ENCODE measurements around the gene VWA8. TPM values are rescaled to one million over a fixed set of nuclear protein-coding genes. Genes with fewer than 3 reads are reported as not detected.
"Not testable (repeated sequence)": the region's sequence is repeated elsewhere in the genome, so short reads cannot be mapped to it uniquely, and the experiment has no call there.

The VWA8 gene
- total and polyA plus RNA-seq, 7 experiments from 2014 or later = 4.8 to 26.3 (median 21.6) TPM

DNA sequence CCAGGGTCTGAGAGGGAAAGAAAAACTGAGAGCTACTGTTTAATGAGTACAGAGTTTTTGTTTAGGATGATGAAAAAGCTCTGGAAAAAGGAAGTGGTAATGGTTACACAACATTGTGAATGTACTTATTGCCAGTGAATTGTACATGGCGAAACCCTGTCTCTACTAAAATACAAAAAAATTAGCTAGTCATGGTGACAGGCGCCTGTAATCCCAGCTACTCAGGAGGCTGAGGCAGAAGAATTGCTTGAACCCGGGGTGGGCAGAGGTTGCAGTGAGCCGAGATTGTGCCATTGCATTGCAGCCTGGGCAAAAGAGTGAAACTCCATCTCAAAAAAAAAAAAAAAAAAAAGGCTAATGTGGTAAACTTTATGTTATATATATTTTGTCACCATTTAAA is 96.3 kb downstream of the VWA8 start:
- Mint-ChIP-seq H3K4me1 (peaks cover 0 to 12% (median 0%) of the 10 kb centered on the region in 7 donors), H3K27ac (no peak overlapping the region), H3K9me3 (no peaks in the 10 kb centered on the region), H3K36me3 (peaks cover 12 to 61% (median 38%) of the 10 kb centered on the region in 5 donors), H3K4me3 (no peak overlapping the region), H3K27me3 (no peaks in the 10 kb centered on the region)
- peaks cover 0 to 14% (median 0%) of the 10 kb centered on the region in 3 experiments for H3K36me3 ChIP-seq (ENCODE audit: control insufficient read depth in 2 of 3, insufficient read depth in 3 of 3, low read length in 3 of 3)
- ChIA-PET POLR2A (no interaction called here), CTCF (no interaction called here)
- no peaks in the 10 kb centered on the region for H3K4me1 ChIP-seq (ENCODE audit: control insufficient read depth in 2 of 2, insufficient read depth in 2 of 2, low read length in 2 of 2)
- ATAC-seq (peak; percentile 60), DNase-seq (no peak)
- no peaks in the 10 kb centered on the region for H3K9me3 ChIP-seq (ENCODE audit: control insufficient read depth in 2 of 3, low read length in 3 of 3)
- intact Hi-C loops (cut with micrococcal nuclease) = no loop called here
- H3K27me3 ChIP-seq (ENCODE audit: control insufficient read depth in 2 of 2, insufficient read depth in 2 of 2, low read length in 2 of 2) = no peaks in the 10 kb centered on the region
- no peak overlapping the region for H3K4me3 ChIP-seq (ENCODE audit: low read length)
- H3K27ac ChIP-seq (ENCODE audit: low read depth, low read length) = no peak overlapping the region

GRCh38 chr13:41862659-41863058 is 98.2 kb downstream of the VWA8 start:
- H3K27me3 Mint-ChIP-seq; DNase-seq; H3K4me3 ChIP-seq (ENCODE audit: low read length); intact Hi-C loops (cut with micrococcal nuclease); CTCF ChIA-PET; H3K27ac ChIP-seq (ENCODE audit: low read depth, low read length); ATAC-seq; H3K4me1 ChIP-seq (ENCODE audit: control insufficient read depth in 2 of 2, insufficient read depth in 2 of 2, low read length in 2 of 2); POLR2A ChIA-PET; H3K27ac Mint-ChIP-seq; H3K9me3 Mint-ChIP-seq; H3K27me3 ChIP-seq (ENCODE audit: control insufficient read depth in 2 of 2, insufficient read depth in 2 of 2, low read length in 2 of 2); H3K4me3 Mint-ChIP-seq; H3K9me3 ChIP-seq (ENCODE audit: control insufficient read depth in 2 of 3, low read length in 3 of 3): not testable (repeated sequence)
- Mint-ChIP-seq H3K4me1 (peaks cover 0 to 12% (median 0%) of the 10 kb centered on the region in 7 donors), H3K36me3 (peaks cover 12 to 74% (median 39%) of the 10 kb centered on the region in 5 donors)
- peaks cover 0 to 14% (median 0%) of the 10 kb centered on the region in 3 experiments for H3K36me3 ChIP-seq (ENCODE audit: control insufficient read depth in 2 of 3, insufficient read depth in 3 of 3, low read length in 3 of 3)

DNA sequence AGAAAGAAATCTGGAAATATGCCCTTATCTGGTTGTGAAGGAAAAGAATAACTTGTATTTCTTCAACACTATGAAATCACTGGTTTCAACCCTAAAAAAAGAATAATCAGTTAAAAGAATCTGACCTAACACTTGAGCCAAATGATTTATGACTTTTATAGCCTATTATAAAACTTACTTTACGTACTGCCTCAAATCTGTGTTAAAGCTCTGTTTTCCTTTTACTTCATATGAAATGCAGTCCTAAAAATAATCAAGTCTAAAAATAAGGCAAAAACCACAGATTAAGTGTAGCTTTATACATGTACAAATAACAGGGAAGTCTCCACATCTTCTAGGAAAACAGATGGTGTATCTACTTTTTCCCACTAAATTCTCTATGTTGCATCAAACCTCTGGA is 101.3 kb downstream of the VWA8 start:
- no peak for ATAC-seq

GRCh38 chr13:41858780-41859179 is 102.1 kb downstream of the VWA8 start:
- POLR2A ChIA-PET = no interaction called here
- H3K9me3 Mint-ChIP-seq = peaks cover 0 to 4% (median 0%) of the 10 kb centered on the region in 11 donors
- Histone ChIP-seq H3K36me3 (ENCODE audit: control insufficient read depth in 2 of 3, insufficient read depth in 3 of 3, low read length in 3 of 3) (peaks cover 0 to 1% (median 0%) of the 10 kb centered on the region in 3 experiments), H3K27ac (ENCODE audit: low read depth, low read length) (no peak overlapping the region), H3K27me3 (ENCODE audit: control insufficient read depth in 2 of 2, insufficient read depth in 2 of 2, low read length in 2 of 2) (no peaks in the 10 kb centered on the region), H3K4me3 (ENCODE audit: low read length) (no peak overlapping the region), H3K9me3 (ENCODE audit: control insufficient read depth in 2 of 3, low read length in 3 of 3) (no peaks in the 10 kb centered on the region), H3K4me1 (ENCODE audit: control insufficient read depth in 2 of 2, insufficient read depth in 2 of 2, low read length in 2 of 2) (no peaks in the 10 kb centered on the region)
- H3K36me3 Mint-ChIP-seq = peaks cover 10 to 62% (median 37%) of the 10 kb centered on the region in 5 donors
- H3K27me3 Mint-ChIP-seq = no peaks in the 10 kb centered on the region
- intact Hi-C loops (cut with micrococcal nuclease) = no loop called here
- DNase-seq = no peak
- no peak for ATAC-seq
- peaks cover 0 to 10% (median 0%) of the 10 kb centered on the region in 7 donors for H3K4me1 Mint-ChIP-seq
- CTCF ChIA-PET = interaction anchor here (0.6 kb wide), 1 partner anchor 544 kb away, joined by 3 read pairs; no protein-coding TSS in a partner anchor
- H3K4me3 Mint-ChIP-seq = no peak overlapping the region
- peak overlapping the region in 1 of 9 donors; percentile 2 for H3K27ac Mint-ChIP-seq

More for the DNA sequence above, 101.3 kb downstream of the VWA8 start:
- no peaks in the 10 kb centered on the region for H3K4me1 ChIP-seq (ENCODE audit: control insufficient read depth in 2 of 2, insufficient read depth in 2 of 2, low read length in 2 of 2)
- POLR2A ChIA-PET = no interaction called here
- no peak for DNase-seq
- H3K4me3 Mint-ChIP-seq = no peak overlapping the region
- no peaks in the 10 kb centered on the region for H3K27me3 ChIP-seq (ENCODE audit: control insufficient read depth in 2 of 2, insufficient read depth in 2 of 2, low read length in 2 of 2)
- H3K27ac Mint-ChIP-seq = no peak overlapping the region
- no peaks in the 10 kb centered on the region for H3K9me3 ChIP-seq (ENCODE audit: control insufficient read depth in 2 of 3, low read length in 3 of 3)
- H3K4me1 Mint-ChIP-seq = peaks cover 0 to 10% (median 0%) of the 10 kb centered on the region in 7 donors
- no peaks in the 10 kb centered on the region for H3K27me3 Mint-ChIP-seq
- peaks cover 0 to 6% (median 0%) of the 10 kb centered on the region in 3 experiments for H3K36me3 ChIP-seq (ENCODE audit: control insufficient read depth in 2 of 3, insufficient read depth in 3 of 3, low read length in 3 of 3)
- CTCF ChIA-PET = interaction anchor here (0.6 kb wide), 1 partner anchor 255 kb away, joined by 3 read pairs; no protein-coding TSS in a partner anchor
- H3K4me3 ChIP-seq (ENCODE audit: low read length) = no peak overlapping the region
- intact Hi-C loops (cut with micrococcal nuclease) = no loop called here
- H3K27ac ChIP-seq (ENCODE audit: low read depth, low read length) = no peak overlapping the region
- peaks cover 12 to 65% (median 39%) of the 10 kb centered on the region in 5 donors for H3K36me3 Mint-ChIP-seq
- H3K9me3 Mint-ChIP-seq = no peaks in the 10 kb centered on the region

DNA sequence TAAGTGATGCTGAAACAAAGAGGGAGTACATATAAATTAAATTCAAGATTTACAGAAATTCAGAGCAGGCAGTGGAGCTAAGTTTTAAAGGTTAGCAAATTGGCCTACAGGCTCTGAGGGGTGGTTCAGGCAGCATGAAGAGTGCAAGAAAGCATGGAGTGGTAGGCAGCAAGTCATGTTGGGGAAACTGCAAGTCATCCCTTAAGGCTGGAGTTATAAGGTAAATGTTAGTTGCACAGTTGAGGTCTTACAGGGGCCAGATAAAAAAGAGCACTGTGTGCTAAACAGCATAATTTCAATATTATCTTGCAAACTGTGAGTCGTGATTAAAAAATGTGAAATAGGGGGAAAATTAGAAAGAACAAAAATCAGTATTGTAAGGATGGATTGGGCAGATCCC is 106.2 kb downstream of the VWA8 start:
- POLR2A ChIA-PET = no interaction called here
- Histone ChIP-seq H3K27ac (ENCODE audit: low read depth, low read length) (no peak overlapping the region), H3K9me3 (ENCODE audit: control insufficient read depth in 2 of 3, low read length in 3 of 3) (no peaks in the 10 kb centered on the region), H3K36me3 (ENCODE audit: control insufficient read depth in 2 of 3, insufficient read depth in 3 of 3, low read length in 3 of 3) (no peaks in the 10 kb centered on the region), H3K4me1 (ENCODE audit: control insufficient read depth in 2 of 2, insufficient read depth in 2 of 2, low read length in 2 of 2) (no peaks in the 10 kb centered on the region), H3K4me3 (ENCODE audit: low read length) (no peak overlapping the region), H3K27me3 (ENCODE audit: control insufficient read depth in 2 of 2, insufficient read depth in 2 of 2, low read length in 2 of 2) (no peaks in the 10 kb centered on the region)
- Mint-ChIP-seq H3K27me3 (no peaks in the 10 kb centered on the region), H3K27ac (no peak overlapping the region), H3K36me3 (peaks cover 13 to 70% (median 56%) of the 10 kb centered on the region in 5 donors), H3K9me3 (peaks cover 0 to 13% (median 0%) of the 10 kb centered on the region in 11 donors), H3K4me3 (no peak overlapping the region), H3K4me1 (no peaks in the 10 kb centered on the region)
- ATAC-seq = no peak
- CTCF ChIA-PET = no interaction called here
- DNase-seq = no peak
- intact Hi-C loops (cut with micrococcal nuclease) = no loop called here

DNA sequence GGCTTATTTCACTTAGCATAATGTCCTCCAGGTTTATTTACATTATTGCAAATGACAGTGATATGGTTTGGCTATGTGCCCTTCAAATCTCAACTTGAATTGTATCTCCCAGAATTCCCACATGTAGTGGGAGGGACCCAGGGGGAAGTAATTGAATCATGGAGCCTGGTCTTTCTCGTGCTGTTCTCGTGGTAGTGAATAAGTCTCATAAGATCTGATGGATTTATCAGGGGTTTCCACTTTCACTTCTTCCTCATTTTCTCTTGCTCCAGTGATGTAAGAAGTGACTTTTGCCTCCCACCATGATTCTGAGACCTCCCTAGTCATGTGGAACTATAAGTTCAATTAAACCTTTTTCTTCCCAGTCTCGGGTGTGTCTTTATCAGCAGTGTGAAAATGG is 109.6 kb downstream of the VWA8 start:
- POLR2A ChIA-PET = no interaction called here
- Histone ChIP-seq H3K9me3 (ENCODE audit: control insufficient read depth in 2 of 3, low read length in 3 of 3) (no peaks in the 10 kb centered on the region), H3K4me3 (ENCODE audit: low read length) (no peak overlapping the region), H3K36me3 (ENCODE audit: control insufficient read depth in 2 of 3, insufficient read depth in 3 of 3, low read length in 3 of 3) (no peaks in the 10 kb centered on the region), H3K4me1 (ENCODE audit: control insufficient read depth in 2 of 2, insufficient read depth in 2 of 2, low read length in 2 of 2) (no peaks in the 10 kb centered on the region), H3K27ac (ENCODE audit: low read depth, low read length) (no peak overlapping the region), H3K27me3 (ENCODE audit: control insufficient read depth in 2 of 2, insufficient read depth in 2 of 2, low read length in 2 of 2) (no peaks in the 10 kb centered on the region)
- intact Hi-C loops (cut with micrococcal nuclease) = no loop called here
- ATAC-seq = no peak
- peaks cover 0 to 5% (median 0%) of the 10 kb centered on the region in 7 donors for H3K4me1 Mint-ChIP-seq
- H3K4me3 Mint-ChIP-seq = no peak overlapping the region
- CTCF ChIA-PET = no interaction called here
- H3K36me3 Mint-ChIP-seq = peaks cover 18 to 72% (median 65%) of the 10 kb centered on the region in 5 donors
- H3K27ac Mint-ChIP-seq = no peak overlapping the region
- no peaks in the 10 kb centered on the region for H3K27me3 Mint-ChIP-seq
- no peak for DNase-seq
- H3K9me3 Mint-ChIP-seq = peaks cover 0 to 13% (median 0%) of the 10 kb centered on the region in 11 donors
